PC-9 (cell line): Measurements from ENCODE around the gene DCTN2. TPM values are rescaled to one million over a fixed set of nuclear protein-coding genes. Genes with fewer than 3 reads are reported as not detected.

Source experiments
- BruUV-seq: library from RNA; stranded (reverse); fragments of 400-500 nt; replicated peaks from 2 replicates; lab custom pipeline; 2021; lab: Mats Ljungman, UMichigan
- CTCF ChIA-PET: fragments of 300-600 bp; sonication (Branson Sonifier 250); formaldehyde crosslinking; loops from one replicate; lab custom pipeline; 2022; ENCODE audit warnings: antibody characterized with exemption; lab: Charles Lee
- POLR2A ChIA-PET: fragments of 300-600 bp; sonication (Branson Sonifier 250); formaldehyde crosslinking; loops from one replicate; lab custom pipeline; 2022; ENCODE audit warnings: antibody characterized with exemption; ENCODE audit not compliant: unreplicated experiment; lab: Charles Lee
- DNase-seq, 2 experiments: peaks; one replicate each; pipeline versions ENCODE4 v3.0.0 to v3.0.0-alpha.2; 2015 to 2022; ENCODE audit warnings: mixed read lengths in 1 of 2
- H2AFZ ChIP-seq: fragments of 200-600 bp; sonication (generic); 2 replicates; pipeline ENCODE4 v1.8.1; 2017; ENCODE audit warnings: antibody characterized with exemption
- H3F3A ChIP-seq: fragments of 200-600 bp; sonication (generic); 2 replicates; pipeline ENCODE4 v1.8.1; 2017; ENCODE audit warnings: antibody characterized with exemption, mild to moderate bottlenecking, low read depth; ENCODE audit not compliant: insufficient read depth
- H3K27ac ChIP-seq: fragments of 200-600 bp; sonication (generic); 2 replicates; pipeline ENCODE4 v1.6.1; 2016; ENCODE audit warnings: mixed run types
- H3K27me3 ChIP-seq: fragments of 200-600 bp; sonication (generic); 2 replicates; pipeline ENCODE4 v1.6.1; 2016; ENCODE audit warnings: low read depth, mixed run types; ENCODE audit not compliant: insufficient read depth
- H3K36me3 ChIP-seq: fragments of 200-600 bp; sonication (generic); 2 replicates; pipeline ENCODE4 v1.6.1; 2016; ENCODE audit warnings: low read depth, mixed run types
- H3K4me1 ChIP-seq: fragments of 200-600 bp; sonication (generic); replicated peaks from 2 replicates; pipeline ENCODE4 v1.6.1; 2016; ENCODE audit warnings: mixed run types; ENCODE audit not compliant: insufficient read depth
- H3K4me2 ChIP-seq: fragments of 200-600 bp; sonication (generic); 2 replicates; pipeline ENCODE4 v1.6.1; 2017; ENCODE audit warnings: mixed run types
- H3K4me3 ChIP-seq: fragments of 200-600 bp; sonication (generic); 2 replicates; pipeline ENCODE4 v1.6.1; 2016; ENCODE audit warnings: mixed run types
- H3K79me2 ChIP-seq: fragments of 200-600 bp; sonication (generic); 2 replicates; pipeline ENCODE4 v1.6.1; 2017; ENCODE audit warnings: low read depth, mixed run types
- H3K9me2 ChIP-seq: fragments of 200-600 bp; sonication (generic); 2 replicates; pipeline ENCODE4 v1.8.1; 2017; ENCODE audit warnings: mild to moderate bottlenecking; ENCODE audit not compliant: insufficient read depth
- H3K9me3 ChIP-seq: fragments of 200-600 bp; sonication (generic); 2 replicates; pipeline ENCODE4 v1.8.1; 2016; ENCODE audit warnings: low read depth; ENCODE audit not compliant: insufficient read depth
- H4K20me1 ChIP-seq: fragments of 200-600 bp; sonication (generic); 2 replicates; pipeline ENCODE4 v1.8.1; 2017; ENCODE audit not compliant: insufficient read depth
- EZH2 ChIP-seq: fragments of 200-600 bp; sonication (generic); IDR thresholded peaks from 2 replicates; pipeline ENCODE4 v1.8.0; 2017; ENCODE audit warnings: antibody characterized with exemption, low read depth
- intact Hi-C: fragments of 100-400 bp; cut with micrococcal nuclease; formaldehyde crosslinking; loops from one replicate; pipeline ENCODE4 v1.10.0; 2022; ENCODE audit not compliant: unreplicated experiment
- total RNA-seq: library from RNA; stranded (reverse); gene quantifications from 2 replicates; pipeline ENCODE4 v1.2.3, GENCODE V29; 2021
- TF ChIP-seq, protein P1 (sequence below): fragments of 200-600 bp; sonication (generic); conservative IDR thresholded peaks from 2 replicates; pipeline ENCODE4 v1.6.1; 2017; ENCODE audit warnings: mixed run types, antibody characterized with exemption, mild to moderate bottlenecking, moderate library complexity

DCTN2 gene
- total RNA-seq, 1 experiment from 2014 or later: 105 TPM

DNA sequence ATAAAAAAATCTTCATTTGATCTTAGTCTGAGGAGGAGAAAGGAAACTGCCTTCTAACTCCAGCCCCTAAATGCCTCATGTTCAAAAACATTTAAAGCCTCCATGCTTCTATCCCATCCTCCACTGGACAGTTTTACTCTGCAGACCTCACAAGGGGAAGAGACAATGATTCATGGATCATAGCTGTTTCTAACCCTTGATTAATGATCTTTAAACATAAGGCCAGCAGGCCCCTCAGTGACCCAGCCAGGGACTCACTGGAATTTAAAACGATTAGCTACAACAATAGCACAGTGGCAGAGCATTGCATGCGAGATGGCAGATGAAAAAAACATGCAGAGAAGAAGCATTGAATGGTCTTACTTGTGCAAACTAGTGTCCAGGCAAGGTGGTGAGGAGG is 6.0 kb downstream of the DCTN2 start:
- intact Hi-C loops: no loop called here
- peaks cover 20% of the 10 kb centered on the region for H3K79me2 ChIP-seq
- H3K36me3 ChIP-seq: peaks cover 7% of the 10 kb centered on the region
- no peaks in the 10 kb centered on the region for H3K9me3 ChIP-seq
- ChIA-PET CTCF (no interaction called here), POLR2A (interaction anchor here (0.6 kb wide), 1 partner anchor 327 kb away, joined by 3 read pairs; no protein-coding TSS in a partner anchor)
- H3K9me2 ChIP-seq: no peaks in the 10 kb centered on the region
- H2AFZ ChIP-seq: no peak overlapping the region
- H3K27ac ChIP-seq: no peak overlapping the region
- H4K20me1 ChIP-seq: peaks cover 10% of the 10 kb centered on the region; the same call in 1 of the 2 replicates
- peaks cover 8% of the 10 kb centered on the region for H3K4me1 ChIP-seq
- no peak for DNase-seq
- H3F3A ChIP-seq: peaks cover 9% of the 10 kb centered on the region; the same call in 1 of the 2 replicates
- H3K4me3 ChIP-seq: no peak overlapping the region
- BruUV-seq: no TSS peak
- H3K4me2 ChIP-seq: no peak overlapping the region
- H3K27me3 ChIP-seq: no peaks in the 10 kb centered on the region
- TF ChIP-seq, protein P1, sequence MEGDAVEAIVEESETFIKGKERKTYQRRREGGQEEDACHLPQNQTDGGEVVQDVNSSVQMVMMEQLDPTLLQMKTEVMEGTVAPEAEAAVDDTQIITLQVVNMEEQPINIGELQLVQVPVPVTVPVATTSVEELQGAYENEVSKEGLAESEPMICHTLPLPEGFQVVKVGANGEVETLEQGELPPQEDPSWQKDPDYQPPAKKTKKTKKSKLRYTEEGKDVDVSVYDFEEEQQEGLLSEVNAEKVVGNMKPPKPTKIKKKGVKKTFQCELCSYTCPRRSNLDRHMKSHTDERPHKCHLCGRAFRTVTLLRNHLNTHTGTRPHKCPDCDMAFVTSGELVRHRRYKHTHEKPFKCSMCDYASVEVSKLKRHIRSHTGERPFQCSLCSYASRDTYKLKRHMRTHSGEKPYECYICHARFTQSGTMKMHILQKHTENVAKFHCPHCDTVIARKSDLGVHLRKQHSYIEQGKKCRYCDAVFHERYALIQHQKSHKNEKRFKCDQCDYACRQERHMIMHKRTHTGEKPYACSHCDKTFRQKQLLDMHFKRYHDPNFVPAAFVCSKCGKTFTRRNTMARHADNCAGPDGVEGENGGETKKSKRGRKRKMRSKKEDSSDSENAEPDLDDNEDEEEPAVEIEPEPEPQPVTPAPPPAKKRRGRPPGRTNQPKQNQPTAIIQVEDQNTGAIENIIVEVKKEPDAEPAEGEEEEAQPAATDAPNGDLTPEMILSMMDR: no peak
- no peak for TF ChIP-seq EZH2

DNA sequence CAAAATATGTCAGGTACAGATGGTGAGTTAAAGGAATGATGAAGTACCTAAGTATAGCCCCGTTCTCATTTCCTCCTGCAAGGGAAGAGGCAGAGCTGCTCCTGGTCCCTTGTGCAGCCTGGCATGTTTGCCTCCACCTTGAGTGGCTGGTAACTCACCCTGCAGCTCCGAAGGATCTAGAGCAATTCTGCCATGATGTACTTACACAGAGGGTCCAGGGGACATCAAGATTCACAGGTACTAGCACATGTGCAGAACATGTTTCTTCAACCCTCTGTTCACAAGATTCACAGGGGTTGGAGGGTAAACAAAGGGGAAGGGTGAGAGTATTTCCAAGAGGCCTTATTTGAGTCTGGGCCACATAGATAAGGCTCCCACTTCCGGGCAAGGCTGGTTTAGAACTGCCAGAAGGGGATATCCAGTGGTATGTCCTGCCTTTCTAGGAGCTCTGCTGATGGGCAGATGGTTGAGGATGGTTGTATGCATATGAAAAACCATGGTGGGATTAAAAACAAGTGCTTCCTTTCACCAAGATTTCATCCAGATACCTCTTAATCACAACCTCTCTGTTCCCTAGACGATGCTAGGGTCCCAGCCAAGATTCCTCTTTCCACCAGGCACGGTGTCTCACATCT is 7.7 kb downstream of the DCTN2 start:
- no TSS peak for BruUV-seq
- no peaks in the 10 kb centered on the region for H3F3A ChIP-seq
- ChIA-PET CTCF (interaction anchor here (0.7 kb wide), 1 partner anchor 218 kb away, joined by 7 read pairs; no protein-coding TSS in a partner anchor), POLR2A (no interaction called here)
- no peak overlapping the region for H3K4me2 ChIP-seq
- intact Hi-C loops: no loop called here
- TF ChIP-seq EZH2: no peak
- TF ChIP-seq, protein P1: no peak
- H3K79me2 ChIP-seq: peaks cover 6% of the 10 kb centered on the region; the same call in 1 of the 2 replicates
- H3K36me3 ChIP-seq: peaks cover 8% of the 10 kb centered on the region
- H3K27me3 ChIP-seq: no peaks in the 10 kb centered on the region
- no peaks in the 10 kb centered on the region for H3K9me2 ChIP-seq
- H2AFZ ChIP-seq: no peak overlapping the region
- no peaks in the 10 kb centered on the region; the same call in 1 of the 2 replicates for H4K20me1 ChIP-seq
- no peaks in the 10 kb centered on the region for H3K4me1 ChIP-seq
- no peak overlapping the region for H3K4me3 ChIP-seq
- no peak overlapping the region for H3K27ac ChIP-seq
- DNase-seq: no peak
- no peaks in the 10 kb centered on the region for H3K9me3 ChIP-seq

DNA sequence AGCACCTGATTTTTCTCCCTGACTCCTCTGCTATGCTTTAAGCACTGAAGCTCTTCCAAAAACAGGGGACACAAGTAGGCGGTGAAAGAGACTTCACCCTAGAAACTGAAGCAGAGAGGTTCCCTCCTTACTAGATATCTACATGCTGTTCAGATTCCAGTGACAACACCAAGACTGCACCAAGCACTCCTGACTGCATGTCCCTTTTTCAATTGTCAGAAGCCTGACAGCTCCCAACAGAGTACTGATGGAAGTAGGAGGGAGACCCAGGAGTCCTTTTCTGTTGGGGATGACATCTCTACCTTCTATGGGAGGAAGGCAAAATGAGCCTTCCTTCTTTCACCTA is 10.4 kb downstream of the DCTN2 start:
- H4K20me1 ChIP-seq: no peaks in the 10 kb centered on the region
- ChIA-PET POLR2A (no interaction called here), CTCF (no interaction called here)
- no peak overlapping the region for H3K4me2 ChIP-seq
- H3K4me3 ChIP-seq: no peak overlapping the region
- H3K27ac ChIP-seq: no peak overlapping the region
- H3K9me2 ChIP-seq: no peaks in the 10 kb centered on the region
- TF ChIP-seq EZH2: no peak
- TF ChIP-seq, protein P1: no peak
- H3F3A ChIP-seq: no peaks in the 10 kb centered on the region
- no peaks in the 10 kb centered on the region for H3K79me2 ChIP-seq
- DNase-seq: no peak
- H3K9me3 ChIP-seq: no peaks in the 10 kb centered on the region
- no TSS peak for BruUV-seq
- no peaks in the 10 kb centered on the region for H3K27me3 ChIP-seq
- intact Hi-C loops: no loop called here
- peaks cover 22% of the 10 kb centered on the region for H3K36me3 ChIP-seq
- H3K4me1 ChIP-seq: no peaks in the 10 kb centered on the region
- no peak overlapping the region for H2AFZ ChIP-seq
